GM13976 (cell line): ENCODE measurements around the gene SLC35E4.
"Not testable (repeated sequence)": the region's sequence is repeated elsewhere in the genome, so short reads cannot be mapped to it uniquely, and the experiment has no call there.

Experiments
- DNase-seq: peaks from one replicate; pipeline ENCODE4 v3.0.0; 2012; ENCODE audit warnings: low spot score
- CTCF ChIP-seq: IDR thresholded peaks from 2 replicates; pipeline ENCODE4 v1.5.1; 2012; ENCODE audit warnings: borderline replicate concordance, mild to moderate bottlenecking; ENCODE audit not compliant: insufficient read depth; ENCODE audit errors: extremely low read depth, missing control alignments, control extremely low read depth
- in situ Hi-C: fragments of 300-500 bp; cut with MboI; formaldehyde crosslinking; loops from one replicate; pipeline ENCODE4 v1.12.0; 2022; ENCODE audit warnings: low sequenced_read_pairs, mixed read lengths, inconsistent platforms; ENCODE audit not compliant: unreplicated experiment

The SLC35E4 gene

GRCh38 chr22:30671071-30671470 is 35.5 kb downstream of the SLC35E4 start:
- in situ Hi-C loops = no loop called here
- no peak for TF ChIP-seq CTCF

GRCh38 chr22:30673136-30673535 is 37.6 kb downstream of the SLC35E4 start:
- TF ChIP-seq CTCF = no peak
- in situ Hi-C loops = no loop called here
- no peak for DNase-seq

More at GRCh38 chr22:30671071-30671470, 35.5 kb downstream of the SLC35E4 start:
- DNase-seq = no peak

- no peak for DNase-seq
- in situ Hi-C loops = no loop called here
- no peak for TF ChIP-seq CTCF
Observed at GRCh38 chr22:30674482-30674881, 38.9 kb downstream of the SLC35E4 start.

- no peak for DNase-seq
- in situ Hi-C loops = no loop called here
- TF ChIP-seq CTCF = no peak
Observed at GRCh38 chr22:30675436-30675835, 39.9 kb downstream of the SLC35E4 start.

- in situ Hi-C loops, DNase-seq: not testable (repeated sequence)
Observed at GRCh38 chr22:30676565-30676964, 41.0 kb downstream of the SLC35E4 start.

- in situ Hi-C loops, DNase-seq: not testable (repeated sequence)
Observed at GRCh38 chr22:30679895-30680690, 44.5 kb downstream of the SLC35E4 start.

GRCh38 chr22:30680991-30681770 is 45.6 kb downstream of the SLC35E4 start:
- no peak for TF ChIP-seq CTCF
- in situ Hi-C loops = no loop called here
- no peak for DNase-seq
